ENCODE results near the gene LPP. TPM values are rescaled to one million over a fixed set of nuclear protein-coding genes. Genes with fewer than 3 reads are reported as not detected.
A peak's percentile ranks its signal among the peaks of the same experiment; 100 is the strongest.
"Not testable (repeated sequence)": the region's sequence is repeated elsewhere in the genome, so short reads cannot be mapped to it uniquely, and the experiment has no call there.

The LPP gene
- polyA plus RNA-seq, 1 experiment: 60.0 TPM

GRCh38 chr3:188633206-188633605, 479.2 kb downstream of the LPP start:
- CTCF ChIA-PET: interaction anchor here (0.6 to 1.5 kb wide), 3 partner anchors 20 to 328 kb away, joined by 3 to 4 read pairs (median 4); no protein-coding TSS in a partner anchor
- Histone ChIP-seq H3K36me3 (ENCODE audit: control insufficient read depth, insufficient read depth, low read length) (no peaks in the 10 kb centered on the region; the same call in 1 of the 2 replicates), H3K4me3 (ENCODE audit: low read depth, low read length) (no peak overlapping the region), H3K27me3 (ENCODE audit: control insufficient read depth, insufficient read depth, low read length) (no peaks in the 10 kb centered on the region)
- TF ChIP-seq CTCF (IDR thresholded peaks at IDR 0.05; ENCODE audit: insufficient read depth, low read depth, low read length): no peak
- POLR2A ChIA-PET: interaction anchor here (0.6 kb wide), 1 partner anchor 37 kb away, joined by 3 read pairs; no protein-coding TSS in a partner anchor
- DNase-seq (ENCODE audit: low read depth): no peak

GRCh38 chr3:188634285-188634684, 480.3 kb downstream of the LPP start:
- Histone ChIP-seq H3K4me3 (ENCODE audit: low read depth, low read length) (no peak overlapping the region), H3K27me3 (ENCODE audit: control insufficient read depth, insufficient read depth, low read length) (no peaks in the 10 kb centered on the region), H3K36me3 (ENCODE audit: control insufficient read depth, insufficient read depth, low read length) (no peaks in the 10 kb centered on the region; the same call in 1 of the 2 replicates)
- ChIA-PET CTCF (interaction anchor here (0.5 to 1.5 kb wide), 3 partner anchors 11 to 320 kb away, joined by 3 to 4 read pairs (median 3); no protein-coding TSS in a partner anchor), POLR2A (no interaction called here)
- TF ChIP-seq CTCF (IDR thresholded peaks at IDR 0.05; ENCODE audit: insufficient read depth, low read depth, low read length): no peak
- no peak for DNase-seq (ENCODE audit: low read depth)

GRCh38 chr3:188635258-188636042, 481.5 kb downstream of the LPP start:
- ChIA-PET POLR2A (no interaction called here), CTCF (interaction anchor here (0.8 kb wide), 1 partner anchor 895 kb away, joined by 5 read pairs; no protein-coding TSS in a partner anchor)
- TF ChIP-seq CTCF (IDR thresholded peaks at IDR 0.05; ENCODE audit: insufficient read depth, low read depth, low read length): no peak
- H3K27me3 ChIP-seq (ENCODE audit: control insufficient read depth, insufficient read depth, low read length): no peaks in the 10 kb centered on the region
- no peaks in the 10 kb centered on the region; the same call in 1 of the 2 replicates for H3K36me3 ChIP-seq (ENCODE audit: control insufficient read depth, insufficient read depth, low read length)
- no peak overlapping the region for H3K4me3 ChIP-seq (ENCODE audit: low read depth, low read length)
- peak; percentile 19 for DNase-seq (ENCODE audit: low read depth)

- H3K27me3 ChIP-seq (ENCODE audit: control insufficient read depth, insufficient read depth, low read length); H3K36me3 ChIP-seq (ENCODE audit: control insufficient read depth, insufficient read depth, low read length); POLR2A ChIA-PET; DNase-seq (ENCODE audit: low read depth); H3K4me3 ChIP-seq (ENCODE audit: low read depth, low read length): not testable (repeated sequence)
- CTCF ChIA-PET: interaction anchor here (0.8 kb wide), 1 partner anchor 896 kb away, joined by 5 read pairs; no protein-coding TSS in a partner anchor
These were observed 482.3 kb downstream of the LPP start for GRCh38 chr3:188636292-188636691.

- H3K36me3 ChIP-seq (ENCODE audit: control insufficient read depth, insufficient read depth, low read length): no peaks in the 10 kb centered on the region
- POLR2A ChIA-PET: no interaction called here
These were observed 487.1 kb downstream of the LPP start for GRCh38 chr3:188641076-188641475.

More at GRCh38 chr3:188641076-188641475, 487.1 kb downstream of the LPP start:
- no peaks in the 10 kb centered on the region for H3K27me3 ChIP-seq (ENCODE audit: control insufficient read depth, insufficient read depth, low read length)
- CTCF ChIA-PET: no interaction called here
- TF ChIP-seq CTCF (IDR thresholded peaks at IDR 0.05; ENCODE audit: insufficient read depth, low read depth, low read length): no peak
- no peak overlapping the region for H3K4me3 ChIP-seq (ENCODE audit: low read depth, low read length)
- DNase-seq (ENCODE audit: low read depth): no peak
